ENCODE measurements around the gene RASSF7. TPM values are rescaled to one million over a fixed set of nuclear protein-coding genes. Genes with fewer than 3 reads are reported as not detected.
A peak's percentile ranks its signal among the peaks of the same experiment; 100 is the strongest.

The RASSF7 gene
- total and polyA plus RNA-seq, 2 donors (not counting 1 experiment from before 2014, with no cell fraction given), result 29.8 to 89.3 TPM

DNA sequence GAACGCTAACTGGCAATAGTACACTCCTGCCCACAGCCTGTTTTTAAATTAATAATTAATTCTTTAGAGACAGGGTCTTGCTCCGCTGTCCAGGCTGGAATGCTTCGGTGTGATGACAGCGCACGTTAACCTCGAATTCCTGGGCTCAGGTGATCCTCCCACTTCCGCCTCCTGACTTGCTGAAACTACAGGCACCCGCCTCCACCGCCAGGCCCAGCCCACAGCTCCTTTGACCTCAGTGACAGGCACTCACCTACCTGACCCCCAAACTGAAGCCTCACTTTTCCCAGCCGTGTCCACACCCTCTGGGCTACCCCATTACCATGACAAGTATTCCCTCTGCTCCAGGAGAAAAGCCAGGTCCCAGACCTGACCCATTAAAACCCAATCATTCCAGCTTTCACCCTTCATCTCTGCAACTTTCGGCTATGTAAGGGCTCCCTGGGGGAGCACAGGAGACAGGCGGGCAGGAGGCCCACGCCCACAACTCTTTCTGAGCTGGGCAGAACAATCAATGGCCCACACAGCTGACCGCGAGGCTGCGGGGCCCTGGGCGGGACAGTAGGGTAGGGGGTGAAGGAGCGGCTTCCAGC, 962 bp upstream of the RASSF7 start:
- ChIA-PET POLR2A (interaction anchor here (0.6 to 1.2 kb wide), 4 partner anchors 16 to 55 kb away, joined by 3 to 6 read pairs (median 4); partner anchors contain the start of genes LRRC56 and PHRF1), CTCF (interaction anchor here (0.9 to 1.4 kb wide), 3 partner anchors 16 to 166 kb away, joined by 3 to 6 read pairs (median 5); no protein-coding TSS in a partner anchor)
- H3K9me3 ChIP-seq (ENCODE audit: control extremely low read depth in 1 of 3, control insufficient read depth in 2 of 3, insufficient read depth in 1 of 3, low read length in 2 of 3), result no peaks in the 10 kb centered on the region
- TF ChIP-seq, protein P1, sequence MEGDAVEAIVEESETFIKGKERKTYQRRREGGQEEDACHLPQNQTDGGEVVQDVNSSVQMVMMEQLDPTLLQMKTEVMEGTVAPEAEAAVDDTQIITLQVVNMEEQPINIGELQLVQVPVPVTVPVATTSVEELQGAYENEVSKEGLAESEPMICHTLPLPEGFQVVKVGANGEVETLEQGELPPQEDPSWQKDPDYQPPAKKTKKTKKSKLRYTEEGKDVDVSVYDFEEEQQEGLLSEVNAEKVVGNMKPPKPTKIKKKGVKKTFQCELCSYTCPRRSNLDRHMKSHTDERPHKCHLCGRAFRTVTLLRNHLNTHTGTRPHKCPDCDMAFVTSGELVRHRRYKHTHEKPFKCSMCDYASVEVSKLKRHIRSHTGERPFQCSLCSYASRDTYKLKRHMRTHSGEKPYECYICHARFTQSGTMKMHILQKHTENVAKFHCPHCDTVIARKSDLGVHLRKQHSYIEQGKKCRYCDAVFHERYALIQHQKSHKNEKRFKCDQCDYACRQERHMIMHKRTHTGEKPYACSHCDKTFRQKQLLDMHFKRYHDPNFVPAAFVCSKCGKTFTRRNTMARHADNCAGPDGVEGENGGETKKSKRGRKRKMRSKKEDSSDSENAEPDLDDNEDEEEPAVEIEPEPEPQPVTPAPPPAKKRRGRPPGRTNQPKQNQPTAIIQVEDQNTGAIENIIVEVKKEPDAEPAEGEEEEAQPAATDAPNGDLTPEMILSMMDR (IDR thresholded peaks at IDR 0.05), result no peak
- no peak for TF ChIP-seq EZH2 (IDR thresholded peaks at IDR 0.05; ENCODE audit: borderline replicate concordance, insufficient read depth, low read depth, low read length, poor library complexity, severe bottlenecking)
- H3K79me2 ChIP-seq (ENCODE audit: control insufficient read depth, insufficient read depth, low read length), result peaks cover 18% of the 10 kb centered on the region
- intact Hi-C loops (cut with micrococcal nuclease), result loop anchor here (1.0 to 5.0 kb wide), 6 partner anchors 8 to 187 kb away; partner anchors contain the start of genes LRRC56, RNH1 and TALDO1
- H2AFZ ChIP-seq (ENCODE audit: insufficient read depth, low read depth, low read length, poor library complexity, severe bottlenecking), result peak overlapping the region; percentile 83
- H3K4me3 Mint-ChIP-seq, result peak overlapping the region; percentile 83
- no peaks in the 10 kb centered on the region for H3K27me3 Mint-ChIP-seq
- ATAC-seq (ENCODE audit: low read depth) (no peak), DNase-seq (no peak)
- H3K27ac ChIP-seq (ENCODE audit: low read length in 2 of 2), result peak overlapping the region; percentile 75 to 89
- H3K4me3 ChIP-seq (ENCODE audit: control extremely low read depth in 1 of 5, extremely low read depth in 1 of 5, insufficient read depth in 1 of 5, low read depth in 2 of 5, low read length in 4 of 5), result peak overlapping the region in 4 of 5 experiments; percentile 64 to 69 (median 67)
- no peaks in the 10 kb centered on the region for H3K36me3 ChIP-seq (replicated peaks in 1 of 2; ENCODE audit: control extremely low read depth in 1 of 2, control insufficient read depth in 1 of 2, extremely low read depth in 1 of 2, insufficient read depth in 2 of 2, low read length in 1 of 2)
- H3K4me1 Mint-ChIP-seq, result peaks cover 17% of the 10 kb centered on the region
- no peaks in the 10 kb centered on the region for H3K9me3 Mint-ChIP-seq (ENCODE audit: insufficient read depth)
- peaks cover 14 to 29% of the 10 kb centered on the region in 2 donors for H3K4me1 ChIP-seq (ENCODE audit: control insufficient read depth in 2 of 2, insufficient read depth in 2 of 2, low read length in 2 of 2)
- WGBS (ENCODE audit: insufficient coverage), result 82% methylated on average over 16 of the region's 18 CpGs
- peak overlapping the region; percentile 87 for H3K4me2 ChIP-seq (replicated peaks; ENCODE audit: low read depth, low read length, poor library complexity, severe bottlenecking)
- peaks cover 0 to 8% (median 2%) of the 10 kb centered on the region in 4 experiments for H3K27me3 ChIP-seq (replicated peaks in 1 of 4; ENCODE audit: control extremely low read depth in 1 of 4, control insufficient read depth in 3 of 4, insufficient read depth in 4 of 4, low read length in 3 of 4)
- peak overlapping the region; percentile 83 for H3K27ac Mint-ChIP-seq
- peak overlapping the region; percentile 65 for H3K9ac ChIP-seq (ENCODE audit: low read length)
- peaks cover 31% of the 10 kb centered on the region for H4K20me1 ChIP-seq (ENCODE audit: control insufficient read depth, insufficient read depth, low read length, poor library complexity, severe bottlenecking)

All from B cell (primary cell).